Uterus (tissue), 2 donors: ENCODE data around the gene SDK2.

Experiments used
- POLR2A ChIP-seq, 2 donors: fragments of 450-650 bp; IDR thresholded peaks; one replicate each; pipeline ENCODE4 v1.6.1; 2016; ENCODE audit warnings: antibody characterized with exemption in 2 of 2, mild to moderate bottlenecking in 1 of 2, moderate library complexity in 1 of 2
- TF ChIP-seq, protein P1 (sequence below), 4 experiments: fragments of 200-600 bp in 2 of 4; fragments of 450-650 bp in 2 of 4; sonication (generic) in 2 of 4; IDR thresholded peaks; one replicate each; pipeline ENCODE4 v1.5.1; 2016 to 2019; ENCODE audit warnings: antibody characterized with exemption in 4 of 4, mild to moderate bottlenecking in 2 of 4, moderate library complexity in 1 of 4

DNA sequence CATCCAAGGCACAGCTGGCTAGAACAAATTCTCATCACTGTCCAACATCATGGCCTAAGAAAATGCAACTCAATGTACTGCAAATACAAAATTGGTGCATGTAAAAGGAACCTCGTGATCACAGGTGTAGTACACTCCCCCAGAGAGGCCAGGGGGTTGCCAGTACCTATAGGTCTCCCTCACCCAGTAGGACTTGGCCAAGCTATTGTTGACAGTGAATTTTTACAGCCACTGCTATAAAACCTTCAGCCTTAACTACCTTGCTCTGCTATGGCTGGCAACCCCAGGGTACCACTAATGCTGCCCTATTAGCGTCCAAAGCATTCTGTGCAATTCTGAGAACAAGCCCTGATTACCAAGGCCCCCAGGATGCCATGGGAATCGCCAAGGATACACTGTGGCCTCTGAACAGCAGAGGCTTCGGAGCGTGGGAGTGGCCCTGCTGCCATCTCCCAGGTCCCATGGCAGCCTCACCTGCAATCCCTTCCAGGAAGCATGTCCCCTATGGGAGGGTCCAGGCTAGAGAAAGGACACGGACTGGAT is 67.6 kb downstream of the SDK2 start:
- TF ChIP-seq, protein P1, sequence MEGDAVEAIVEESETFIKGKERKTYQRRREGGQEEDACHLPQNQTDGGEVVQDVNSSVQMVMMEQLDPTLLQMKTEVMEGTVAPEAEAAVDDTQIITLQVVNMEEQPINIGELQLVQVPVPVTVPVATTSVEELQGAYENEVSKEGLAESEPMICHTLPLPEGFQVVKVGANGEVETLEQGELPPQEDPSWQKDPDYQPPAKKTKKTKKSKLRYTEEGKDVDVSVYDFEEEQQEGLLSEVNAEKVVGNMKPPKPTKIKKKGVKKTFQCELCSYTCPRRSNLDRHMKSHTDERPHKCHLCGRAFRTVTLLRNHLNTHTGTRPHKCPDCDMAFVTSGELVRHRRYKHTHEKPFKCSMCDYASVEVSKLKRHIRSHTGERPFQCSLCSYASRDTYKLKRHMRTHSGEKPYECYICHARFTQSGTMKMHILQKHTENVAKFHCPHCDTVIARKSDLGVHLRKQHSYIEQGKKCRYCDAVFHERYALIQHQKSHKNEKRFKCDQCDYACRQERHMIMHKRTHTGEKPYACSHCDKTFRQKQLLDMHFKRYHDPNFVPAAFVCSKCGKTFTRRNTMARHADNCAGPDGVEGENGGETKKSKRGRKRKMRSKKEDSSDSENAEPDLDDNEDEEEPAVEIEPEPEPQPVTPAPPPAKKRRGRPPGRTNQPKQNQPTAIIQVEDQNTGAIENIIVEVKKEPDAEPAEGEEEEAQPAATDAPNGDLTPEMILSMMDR (IDR thresholded peaks at IDR 0.05): no peak
- no peak for TF ChIP-seq POLR2A (IDR thresholded peaks at IDR 0.05)
